ENCODE measurements around the gene SELENOO. TPM values are rescaled to one million over a fixed set of nuclear protein-coding genes. Genes with fewer than 3 reads are reported as not detected.
A peak's percentile ranks its signal among the peaks of the same experiment; 100 is the strongest.

Gene SELENOO
- total and polyA plus RNA-seq, 4 experiments from 2014 or later = 2.0 to 34.8 (median 20.2) TPM

DNA sequence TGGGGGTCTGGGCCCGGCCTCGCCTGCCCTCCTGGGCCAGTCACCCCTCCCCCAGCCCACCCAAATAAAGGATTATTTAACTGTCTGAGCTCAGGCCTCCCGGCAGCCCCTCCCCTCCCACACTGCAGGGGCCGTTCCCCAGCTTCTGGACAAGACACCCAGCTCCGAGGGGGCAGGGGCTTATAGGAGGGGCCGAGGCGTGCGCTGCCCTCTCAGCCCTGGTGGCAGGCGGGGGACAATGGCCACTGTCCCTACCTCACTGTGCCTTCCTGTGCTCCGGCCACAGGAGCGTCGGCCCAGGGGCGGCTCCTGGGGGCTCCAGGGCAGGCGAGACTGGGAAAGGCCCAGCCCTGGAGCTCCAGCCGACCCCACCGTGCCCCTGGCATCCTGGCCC, 2.2 kb upstream of the SELENOO start:
- H3K27ac Mint-ChIP-seq = peak overlapping the region in 1 of 7 donors; percentile 71

DNA sequence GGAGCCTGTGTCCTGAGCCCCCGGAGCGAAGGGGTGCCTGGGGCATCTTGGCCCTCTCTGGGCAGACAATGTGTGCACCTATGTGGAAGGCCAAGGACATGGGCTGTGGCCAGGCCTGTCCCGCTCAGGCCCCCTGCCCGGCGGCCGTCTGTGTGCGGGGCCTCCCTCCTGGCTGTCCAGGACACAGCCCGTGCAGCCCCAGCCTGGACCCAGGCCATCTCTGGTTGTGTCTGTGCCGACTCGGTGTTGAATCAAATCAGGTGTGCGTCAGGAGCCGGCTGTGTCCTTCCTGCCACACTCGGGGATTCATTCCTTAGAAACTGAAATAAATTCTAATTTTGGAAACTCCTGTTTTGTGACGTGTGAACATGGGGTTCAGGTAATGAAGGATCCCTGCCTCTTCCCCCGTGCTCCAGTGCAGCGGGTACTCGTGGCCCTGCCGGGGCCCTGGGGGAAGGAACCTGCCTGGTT, 1.5 kb upstream of the SELENOO start:
- peaks cover 15% of the 10 kb centered on the region for H3K36me3 ChIP-seq (ENCODE audit: insufficient read depth, low read length)
- Mint-ChIP-seq H3K4me1 (peaks cover 9 to 22% (median 15%) of the 10 kb centered on the region in 4 donors), H3K4me3 (peak overlapping the region in 7 of 8 donors; percentile 49 to 79 (median 69)), H3K36me3 (peaks cover 8 to 20% of the 10 kb centered on the region in 2 donors), H3K27ac (peak overlapping the region; percentile 22 to 81 (median 55)), H3K27me3 (no peaks in the 10 kb centered on the region), H3K9me3 (peaks cover 0 to 2% (median 0%) of the 10 kb centered on the region in 8 donors)
- intact Hi-C loops (cut with micrococcal nuclease) = no loop called here
- POLR2A ChIA-PET (ENCODE audit: partially characterized antibody) = interaction anchor here (0.9 to 6.0 kb wide), 2 partner anchors 8 to 422 kb away, joined by 3 to 73 read pairs; no protein-coding TSS in a partner anchor
- CTCF ChIA-PET (ENCODE audit: partially characterized antibody) = no interaction called here
- no peaks in the 10 kb centered on the region for H3K27me3 ChIP-seq (ENCODE audit: insufficient read depth, low read length)
- H3K9me3 ChIP-seq (ENCODE audit: control insufficient read depth in 1 of 2, low read length in 2 of 2) = no peaks in the 10 kb centered on the region
- H3K4me1 ChIP-seq (ENCODE audit: insufficient read depth, low read length) = peaks cover 22% of the 10 kb centered on the region
- DNase-seq = peak in 1 of 5 donors; percentile 20
- no peak overlapping the region for H3K4me3 ChIP-seq (ENCODE audit: low read length in 2 of 2)
- H3K27ac ChIP-seq (ENCODE audit: low read depth, low read length) = peak overlapping the region; percentile 78

More for the DNA sequence above, 2.2 kb upstream of the SELENOO start:
- Histone ChIP-seq H3K36me3 (ENCODE audit: insufficient read depth, low read length) (peaks cover 22% of the 10 kb centered on the region), H3K9me3 (ENCODE audit: control insufficient read depth in 1 of 2, low read length in 2 of 2) (no peaks in the 10 kb centered on the region), H3K4me1 (ENCODE audit: insufficient read depth, low read length) (peaks cover 27% of the 10 kb centered on the region), H3K27ac (ENCODE audit: low read depth, low read length) (no peak overlapping the region), H3K4me3 (ENCODE audit: low read length in 2 of 2) (no peak overlapping the region), H3K27me3 (ENCODE audit: insufficient read depth, low read length) (no peaks in the 10 kb centered on the region)
- Mint-ChIP-seq H3K4me1 (peaks cover 7 to 18% (median 14%) of the 10 kb centered on the region in 4 donors), H3K36me3 (peaks cover 5 to 16% of the 10 kb centered on the region in 2 donors), H3K9me3 (no peaks in the 10 kb centered on the region), H3K27me3 (no peaks in the 10 kb centered on the region), H3K4me3 (no peak overlapping the region)
- ChIA-PET CTCF (ENCODE audit: partially characterized antibody) (no interaction called here), POLR2A (ENCODE audit: partially characterized antibody) (interaction anchor here (6.0 kb wide), 1 partner anchor 8 kb away, joined by 73 read pairs; no protein-coding TSS in a partner anchor)
- intact Hi-C loops (cut with micrococcal nuclease) = no loop called here
- DNase-seq = peak in 1 of 5 donors; percentile 20

DNA sequence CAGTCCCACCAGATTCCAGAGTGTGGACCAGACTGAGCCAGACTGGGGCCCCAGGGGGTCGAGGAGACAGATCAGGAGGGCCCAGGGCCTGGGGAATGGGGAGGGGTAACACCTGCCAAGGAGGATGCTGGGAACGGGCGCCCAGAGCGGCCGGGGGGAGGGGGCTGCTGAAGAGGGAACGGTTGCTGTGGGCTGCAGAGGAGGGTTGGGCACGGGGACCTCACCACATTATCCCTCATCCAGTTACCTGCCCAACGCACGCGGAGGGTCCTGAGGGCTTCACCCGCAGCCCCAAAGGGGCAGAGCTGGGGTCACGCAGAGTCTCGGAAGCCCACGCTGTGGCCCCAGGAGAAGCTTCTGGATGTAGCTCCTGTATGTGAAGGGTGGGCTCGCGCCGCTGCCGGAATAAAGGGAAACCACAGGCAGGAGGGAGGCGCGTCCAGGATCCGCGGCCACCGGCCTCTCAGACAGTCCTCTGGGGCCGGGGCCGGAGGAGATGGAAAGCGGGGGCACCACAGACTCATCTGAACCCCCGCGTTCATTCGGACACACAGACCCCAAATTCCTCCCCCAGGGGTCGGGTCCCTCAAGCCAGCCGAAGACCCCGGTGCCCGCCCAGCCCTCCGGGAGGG, 866 bp upstream of the SELENOO start:
- CTCF ChIA-PET (ENCODE audit: partially characterized antibody) = no interaction called here
- peaks cover 0 to 2% (median 0%) of the 10 kb centered on the region in 8 donors for H3K9me3 Mint-ChIP-seq
- Histone ChIP-seq H3K27ac (ENCODE audit: low read depth, low read length) (peak overlapping the region; percentile 78), H3K9me3 (ENCODE audit: control insufficient read depth in 1 of 2, low read length in 2 of 2) (no peaks in the 10 kb centered on the region), H3K36me3 (ENCODE audit: insufficient read depth, low read length) (peaks cover 8% of the 10 kb centered on the region), H3K4me1 (ENCODE audit: insufficient read depth, low read length) (peaks cover 22% of the 10 kb centered on the region), H3K27me3 (ENCODE audit: insufficient read depth, low read length) (no peaks in the 10 kb centered on the region), H3K4me3 (ENCODE audit: low read length in 2 of 2) (peak overlapping the region in 1 of 2 donors; percentile 55)
- DNase-seq = peak in 1 of 5 donors; percentile 41
- H3K36me3 Mint-ChIP-seq = peaks cover 12 to 24% of the 10 kb centered on the region in 2 donors
- POLR2A ChIA-PET (ENCODE audit: partially characterized antibody) = interaction anchor here (0.9 to 6.0 kb wide), 2 partner anchors 9 to 421 kb away, joined by 3 to 73 read pairs; no protein-coding TSS in a partner anchor
- peaks cover 12 to 24% (median 19%) of the 10 kb centered on the region in 4 donors for H3K4me1 Mint-ChIP-seq
- intact Hi-C loops (cut with micrococcal nuclease) = loop anchor here (1.0 to 5.0 kb wide), 3 partner anchors 10 to 42 kb away; partner anchors contain the start of gene TRABD
- no peaks in the 10 kb centered on the region for H3K27me3 Mint-ChIP-seq
- peak overlapping the region in 6 of 7 donors; percentile 42 to 81 (median 63) for H3K27ac Mint-ChIP-seq
- peak overlapping the region; percentile 49 to 79 (median 68) for H3K4me3 Mint-ChIP-seq

DNA sequence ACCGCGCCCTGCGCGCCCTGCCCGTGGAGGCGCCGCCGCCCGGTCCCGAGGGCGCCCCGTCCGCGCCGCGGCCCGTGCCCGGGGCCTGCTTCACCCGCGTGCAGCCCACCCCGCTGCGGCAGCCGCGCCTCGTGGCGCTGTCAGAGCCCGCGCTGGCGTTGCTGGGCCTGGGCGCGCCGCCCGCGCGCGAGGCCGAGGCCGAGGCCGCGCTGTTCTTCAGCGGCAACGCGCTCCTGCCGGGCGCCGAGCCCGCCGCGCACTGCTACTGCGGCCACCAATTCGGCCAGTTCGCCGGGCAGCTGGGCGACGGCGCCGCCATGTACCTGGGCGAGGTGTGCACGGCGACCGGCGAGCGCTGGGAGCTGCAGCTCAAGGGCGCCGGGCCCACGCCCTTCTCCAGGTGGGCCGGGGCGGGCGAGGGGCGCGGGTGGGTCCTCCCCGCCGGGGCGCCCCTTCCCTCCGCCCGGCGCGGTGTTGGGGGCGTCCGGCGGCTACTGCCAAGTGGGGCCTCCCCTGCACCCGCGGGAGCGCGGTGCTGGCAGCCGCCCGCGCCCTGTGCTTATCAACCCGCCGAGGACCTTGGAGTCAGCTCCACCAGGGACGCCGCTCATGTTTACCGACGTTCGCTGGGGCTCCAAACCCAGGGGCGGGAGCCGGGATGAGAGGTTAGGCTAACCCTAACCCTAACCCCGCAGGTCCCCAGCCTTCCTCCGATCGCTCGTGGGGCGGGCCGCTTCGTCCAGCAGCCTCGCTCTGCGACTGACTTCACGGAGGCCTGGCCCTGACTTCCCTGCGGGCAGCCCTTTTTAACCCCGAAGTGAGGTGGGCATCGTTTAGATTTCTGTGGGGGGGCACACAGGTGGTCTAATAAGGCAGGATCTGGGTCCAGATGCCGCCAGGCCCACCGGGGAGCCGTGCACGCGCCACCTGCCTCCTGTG, 649 bp downstream of the SELENOO start:
- H3K9me3 ChIP-seq (ENCODE audit: control insufficient read depth in 1 of 2, low read length in 2 of 2) = no peaks in the 10 kb centered on the region
- ChIA-PET POLR2A (ENCODE audit: partially characterized antibody) (interaction anchor here (1.0 to 6.0 kb wide), 2 partner anchors 10 to 17 kb away, joined by 4 to 73 read pairs; no protein-coding TSS in a partner anchor), CTCF (ENCODE audit: partially characterized antibody) (interaction anchor here (1.2 kb wide), 1 partner anchor 53 kb away, joined by 4 read pairs; no protein-coding TSS in a partner anchor)
- peaks cover 10% of the 10 kb centered on the region for H3K36me3 ChIP-seq (ENCODE audit: insufficient read depth, low read length)
- H3K27me3 ChIP-seq (ENCODE audit: insufficient read depth, low read length) = no peaks in the 10 kb centered on the region
- Mint-ChIP-seq H3K36me3 (peaks cover 14 to 24% of the 10 kb centered on the region in 2 donors), H3K9me3 (peaks cover 0 to 2% (median 0%) of the 10 kb centered on the region in 8 donors), H3K4me1 (peaks cover 14 to 29% (median 24%) of the 10 kb centered on the region in 4 donors), H3K4me3 (peak overlapping the region; percentile 79 to 94 (median 86)), H3K27me3 (no peaks in the 10 kb centered on the region), H3K27ac (peak overlapping the region in 6 of 7 donors; percentile 72 to 89 (median 78))
- H3K27ac ChIP-seq (ENCODE audit: low read depth, low read length) = peak overlapping the region; percentile 2
- H3K4me1 ChIP-seq (ENCODE audit: insufficient read depth, low read length) = peaks cover 22% of the 10 kb centered on the region
- DNase-seq = peak in 1 of 5 donors; percentile 36
- intact Hi-C loops (cut with micrococcal nuclease) = loop anchor here (5.0 kb wide), 1 partner anchor 41 kb away; no protein-coding TSS in a partner anchor
- H3K4me3 ChIP-seq (ENCODE audit: low read length in 2 of 2) = peak overlapping the region; percentile 29 to 55

DNA sequence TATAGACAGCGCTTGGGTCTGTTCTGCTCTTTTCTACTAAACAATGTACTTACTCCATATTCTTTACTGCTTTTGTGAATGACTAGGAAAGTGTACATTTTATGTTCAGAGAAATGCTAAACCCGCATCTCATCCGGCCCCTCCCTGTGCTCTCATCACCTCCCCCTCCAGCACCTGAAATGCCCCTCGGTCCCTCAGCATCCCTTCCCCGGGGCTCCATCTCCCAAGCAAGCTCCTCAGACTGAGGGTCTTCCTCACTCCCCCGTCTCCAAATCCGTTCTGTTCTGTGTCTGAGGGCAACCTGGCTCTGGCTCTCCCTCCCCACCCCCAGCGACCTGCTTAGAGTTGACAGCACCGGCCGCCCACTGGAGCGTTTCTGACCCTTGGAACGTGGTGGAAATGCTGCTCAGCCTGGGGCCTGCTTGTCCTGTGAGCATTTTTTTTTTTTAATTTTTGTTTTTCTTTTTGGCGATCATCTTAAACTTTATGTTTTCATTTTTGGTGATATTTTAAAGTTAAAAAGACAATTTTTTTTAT, 1.4 kb downstream of the SELENOO start:
- Mint-ChIP-seq H3K36me3 (peaks cover 14 to 25% of the 10 kb centered on the region in 2 donors), H3K4me3 (peak overlapping the region; percentile 79 to 94 (median 86)), H3K4me1 (peaks cover 14 to 29% (median 24%) of the 10 kb centered on the region in 4 donors), H3K27ac (peak overlapping the region in 6 of 7 donors; percentile 72 to 89 (median 78)), H3K27me3 (no peaks in the 10 kb centered on the region), H3K9me3 (peaks cover 0 to 2% (median 0%) of the 10 kb centered on the region in 8 donors)
- Histone ChIP-seq H3K27ac (ENCODE audit: low read depth, low read length) (peak overlapping the region; percentile 2), H3K27me3 (ENCODE audit: insufficient read depth, low read length) (no peaks in the 10 kb centered on the region), H3K4me1 (ENCODE audit: insufficient read depth, low read length) (peaks cover 22% of the 10 kb centered on the region), H3K36me3 (ENCODE audit: insufficient read depth, low read length) (peaks cover 11% of the 10 kb centered on the region), H3K9me3 (ENCODE audit: control insufficient read depth in 1 of 2, low read length in 2 of 2) (no peaks in the 10 kb centered on the region), H3K4me3 (ENCODE audit: low read length in 2 of 2) (peak overlapping the region; percentile 29 to 51)
- intact Hi-C loops (cut with micrococcal nuclease) = loop anchor here (5.0 kb wide), 1 partner anchor 40 kb away; no protein-coding TSS in a partner anchor
- CTCF ChIA-PET (ENCODE audit: partially characterized antibody) = interaction anchor here (1.2 kb wide), 1 partner anchor 54 kb away, joined by 4 read pairs; no protein-coding TSS in a partner anchor
- DNase-seq = no peak
- POLR2A ChIA-PET (ENCODE audit: partially characterized antibody) = interaction anchor here (6.0 kb wide), 1 partner anchor 11 kb away, joined by 73 read pairs; no protein-coding TSS in a partner anchor

DNA sequence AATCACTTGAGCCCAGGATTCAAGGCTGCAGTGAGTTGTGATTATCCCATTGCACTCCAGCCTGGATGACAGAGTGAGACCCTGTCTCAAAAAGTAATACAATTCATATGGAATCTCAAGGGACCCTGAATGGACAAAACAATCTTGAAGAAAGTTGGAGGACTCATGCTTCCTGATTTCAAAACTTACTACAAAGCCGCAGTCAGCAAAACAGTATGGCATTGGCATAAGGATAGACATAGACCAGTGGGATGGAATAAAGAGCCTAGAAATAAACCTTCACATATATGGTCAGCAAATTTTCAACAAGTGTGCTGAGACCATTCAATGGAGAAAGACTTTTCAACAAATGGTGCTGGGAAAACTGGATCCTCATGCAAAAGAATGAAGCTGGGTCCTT, 2.5 kb downstream of the SELENOO start:
- no peak overlapping the region for H3K27ac ChIP-seq (ENCODE audit: low read depth, low read length)
- H3K9me3 ChIP-seq (ENCODE audit: control insufficient read depth in 1 of 2, low read length in 2 of 2) = no peaks in the 10 kb centered on the region
- Mint-ChIP-seq H3K36me3 (peaks cover 14 to 31% of the 10 kb centered on the region in 2 donors), H3K9me3 (peaks cover 0 to 2% (median 0%) of the 10 kb centered on the region in 8 donors), H3K4me3 (peak overlapping the region in 2 of 8 donors; percentile 29 to 35), H3K27ac (peak overlapping the region in 2 of 7 donors; percentile 11 to 21), H3K27me3 (no peaks in the 10 kb centered on the region), H3K4me1 (peaks cover 13 to 29% (median 24%) of the 10 kb centered on the region in 4 donors)
- H3K27me3 ChIP-seq (ENCODE audit: insufficient read depth, low read length) = no peaks in the 10 kb centered on the region
- intact Hi-C loops (cut with micrococcal nuclease) = loop anchor here (5.0 kb wide), 1 partner anchor 39 kb away; no protein-coding TSS in a partner anchor
- H3K4me3 ChIP-seq (ENCODE audit: low read length in 2 of 2) = no peak overlapping the region
- POLR2A ChIA-PET (ENCODE audit: partially characterized antibody) = interaction anchor here (6.0 kb wide), 1 partner anchor 12 kb away, joined by 73 read pairs; no protein-coding TSS in a partner anchor
- H3K36me3 ChIP-seq (ENCODE audit: insufficient read depth, low read length) = peaks cover 5% of the 10 kb centered on the region
- CTCF ChIA-PET (ENCODE audit: partially characterized antibody) = interaction anchor here (1.6 kb wide), 1 partner anchor 28 kb away, joined by 3 read pairs; no protein-coding TSS in a partner anchor
- peaks cover 22% of the 10 kb centered on the region for H3K4me1 ChIP-seq (ENCODE audit: insufficient read depth, low read length)
- no peak for DNase-seq

Measured in CD4-positive, alpha-beta memory T cell (primary cell).